Suppressor macrophage treated with lipopolysaccharide for 1 hour (primary cell): ENCODE results near the gene PCDHB3.
"Not testable (repeated sequence)": the region's sequence is repeated elsewhere in the genome, so short reads cannot be mapped to it uniquely, and the experiment has no call there.

Experiments
- DNase-seq, 3 donors: peaks; one replicate each; pipeline ENCODE4 v3.0.0-alpha.2; 2020 to 2022

The PCDHB3 gene

GRCh38 chr5:141137346-141137745 lies 37.1 kb downstream of the PCDHB3 start:
- not testable (repeated sequence) for DNase-seq

GRCh38 chr5:141149812-141150211 lies 49.5 kb downstream of the PCDHB3 start, which contains the start of gene PCDHB6:
TSS of gene PCDHB6 (plus strand) at chr5:141150057. CDS start at chr5:141150258, 201 bp downstream.
- no peak for DNase-seq

GRCh38 chr5:141150224-141150992 lies 50.1 kb downstream of the PCDHB3 start:
- DNase-seq = no peak

GRCh38 chr5:141150993-141151325 lies 50.7 kb downstream of the PCDHB3 start:
- no peak for DNase-seq

- DNase-seq = not testable (repeated sequence)
Measured at GRCh38 chr5:141151632-141152031, 51.4 kb downstream of the PCDHB3 start.

GRCh38 chr5:141152096-141152495 lies 51.8 kb downstream of the PCDHB3 start:
- DNase-seq = not testable (repeated sequence)
